Kidney (tissue), 14 donors: ENCODE measurements around the gene CCDC12. TPM values are rescaled to one million over a fixed set of nuclear protein-coding genes. Genes with fewer than 3 reads are reported as not detected.

Experiments
- DNase-seq, 5 donors: peaks; one replicate each; pipeline ENCODE4 v3.0.0-alpha.2; 2013 to 2020
- FAIRE-seq: peaks from 2 replicates; lab custom pipeline; 2012; peaks lifted over from hg19 to GRCh38; lab: Jason Lieb, UNC
- H3K27ac ChIP-seq, 2 donors: one replicate each; pipeline ENCODE4 v1.7.0; 2013; ENCODE audit warnings: low read depth in 2 of 2, low read length in 2 of 2, inconsistent platforms in 1 of 2
- H3K27me3 ChIP-seq: one replicate; pipeline ENCODE4 v1.7.1; 2013; ENCODE audit warnings: low read length, inconsistent platforms; ENCODE audit not compliant: control insufficient read depth, insufficient read depth
- H3K36me3 ChIP-seq, 3 donors: one replicate each; pipeline versions ENCODE4 v1.7.0 to v1.7.1; 2013; ENCODE audit warnings: low read length in 3 of 3, control low read depth in 1 of 3, inconsistent platforms in 1 of 3; ENCODE audit not compliant: insufficient read depth in 3 of 3, control insufficient read depth in 2 of 3
- H3K4me1 ChIP-seq, 3 donors: one replicate each; pipeline versions ENCODE4 v1.7.0 to v1.7.1; 2013; ENCODE audit warnings: low read length in 3 of 3, inconsistent platforms in 1 of 3, low read depth in 1 of 3; ENCODE audit not compliant: control insufficient read depth in 2 of 3, insufficient read depth in 2 of 3
- H3K4me3 ChIP-seq, 3 donors: one replicate each; pipeline versions ENCODE4 v1.7.0 to v1.8.1; 2013; ENCODE audit warnings: low read length in 3 of 3, control low read depth in 1 of 3, inconsistent platforms in 1 of 3
- H3K9ac ChIP-seq, 3 donors: one replicate each; pipeline versions ENCODE4 v1.7.0 to v1.7.1; 2013; ENCODE audit warnings: low read length in 3 of 3, control low read depth in 1 of 3, inconsistent platforms in 1 of 3
- H3K9me3 ChIP-seq, 3 donors: one replicate each; pipeline versions ENCODE4 v1.7.0 to v1.7.1; 2013; ENCODE audit warnings: low read length in 3 of 3, control low read depth in 1 of 3, inconsistent platforms in 1 of 3; ENCODE audit not compliant: control insufficient read depth in 2 of 3, insufficient read depth in 1 of 3
- CTCF ChIP-seq: IDR thresholded peaks from 3 replicates; pipeline ENCODE4 v1.5.1; 2012; ENCODE audit warnings: mild to moderate bottlenecking, moderate library complexity, borderline replicate concordance; ENCODE audit not compliant: insufficient read depth; ENCODE audit errors: extremely low read depth
- intact Hi-C: fragments of 100-400 bp; cut with DNase I; formaldehyde crosslinking; loops from one replicate; pipeline ENCODE4 v1.11.1; 2022
- polyA plus RNA-seq: library from polyadenylated mRNA; stranded (reverse); fragments of 350-450 nt; fragmentation: Illumina TruSeq; extraction: RNeasy Lipid Tissue Mini Kit (QIAGEN cat#74804); gene quantifications from one replicate; pipeline ENCODE4 v1.2.3, GENCODE V29; 2014; ENCODE audit warnings: low read depth, low replicate concordance; ENCODE audit not compliant: insufficient read depth
- total RNA-seq: library from RNA; stranded (reverse); fragmentation: NEBNext Ultra II Directional; extraction: Animal tissue kit (Norgen Biotek cat#: 25700); gene quantifications from one replicate; pipeline ENCODE4 v1.2.1, GENCODE V29; 2021
- donor health status: control.
- donor health status: control.
- donor health status: control.
- donor health status: control.
- donor health status: control.
- donor health status: DM: yes; HTN: yes; CAD: no.
- donor health status: Normal renal cell carcinoma (clear cell type).

CCDC12 gene
- total and polyA plus RNA-seq, 2 donors from 2014 or later, result 59.7 to 85.6 TPM

- Histone ChIP-seq H3K27me3 (no peaks in the 10 kb centered on the region), H3K36me3 (peaks cover 0 to 34% (median 6%) of the 10 kb centered on the region in 3 donors), H3K4me3 (no peak overlapping the region), H3K9ac (no peak overlapping the region), H3K9me3 (no peaks in the 10 kb centered on the region), H3K4me1 (peaks cover 0 to 10% (median 5%) of the 10 kb centered on the region in 3 donors), H3K27ac (peak overlapping the region in 1 of 2 donors; percentile 11)
- DNase-seq (peak in 1 of 5 donors; percentile 72), FAIRE-seq (no peak)
- TF ChIP-seq CTCF, result no peak
- intact Hi-C loops, result no loop called here
These were observed 77.2 kb downstream of the CCDC12 start for GRCh38 chr3:46899151-46900006.

- DNase-seq, result peak; percentile 64 to 87 (median 80)
- intact Hi-C loops, result no loop called here
These were observed 78.0 kb downstream of the CCDC12 start for GRCh38 chr3:46898321-46899150.

GRCh38 chr3:46897829-46898320 lies 78.7 kb downstream of the CCDC12 start:
- FAIRE-seq (no peak), DNase-seq (peak in 1 of 5 donors; percentile 72)
- H3K4me1 ChIP-seq, result peaks cover 0 to 22% (median 12%) of the 10 kb centered on the region in 3 donors
- TF ChIP-seq CTCF, result no peak
- H3K9me3 ChIP-seq, result no peaks in the 10 kb centered on the region
- peaks cover 0 to 38% (median 6%) of the 10 kb centered on the region in 3 donors for H3K36me3 ChIP-seq
- intact Hi-C loops, result no loop called here
- no peak overlapping the region for H3K4me3 ChIP-seq
- H3K9ac ChIP-seq, result no peak overlapping the region
- no peak overlapping the region for H3K27ac ChIP-seq
- H3K27me3 ChIP-seq, result no peaks in the 10 kb centered on the region

More at GRCh38 chr3:46898321-46899150, 78.0 kb downstream of the CCDC12 start:
- Histone ChIP-seq H3K9ac (no peak overlapping the region), H3K27ac (peak overlapping the region in 1 of 2 donors; percentile 11), H3K4me1 (peaks cover 0 to 15% (median 6%) of the 10 kb centered on the region in 3 donors), H3K9me3 (no peaks in the 10 kb centered on the region), H3K4me3 (no peak overlapping the region), H3K36me3 (peaks cover 0 to 38% (median 6%) of the 10 kb centered on the region in 3 donors), H3K27me3 (no peaks in the 10 kb centered on the region)
- FAIRE-seq, result no peak
- TF ChIP-seq CTCF, result no peak
